Measurements from ENCODE around the gene ARMH1.
"Not testable (repeated sequence)": the region's sequence is repeated elsewhere in the genome, so short reads cannot be mapped to it uniquely, and the experiment has no call there.

ARMH1 gene

GRCh38 chr1:44695671-44696070 is 21.2 kb downstream of the ARMH1 start:
- DNase-seq (ENCODE audit: low read depth in 2 of 2), result no peak

GRCh38 chr1:44696101-44696500 is 21.6 kb downstream of the ARMH1 start:
- no peak for DNase-seq (ENCODE audit: low read depth in 2 of 2)

- DNase-seq (ENCODE audit: low read depth in 2 of 2), result no peak
These were observed 22.4 kb downstream of the ARMH1 start for GRCh38 chr1:44696789-44697345.

DNA sequence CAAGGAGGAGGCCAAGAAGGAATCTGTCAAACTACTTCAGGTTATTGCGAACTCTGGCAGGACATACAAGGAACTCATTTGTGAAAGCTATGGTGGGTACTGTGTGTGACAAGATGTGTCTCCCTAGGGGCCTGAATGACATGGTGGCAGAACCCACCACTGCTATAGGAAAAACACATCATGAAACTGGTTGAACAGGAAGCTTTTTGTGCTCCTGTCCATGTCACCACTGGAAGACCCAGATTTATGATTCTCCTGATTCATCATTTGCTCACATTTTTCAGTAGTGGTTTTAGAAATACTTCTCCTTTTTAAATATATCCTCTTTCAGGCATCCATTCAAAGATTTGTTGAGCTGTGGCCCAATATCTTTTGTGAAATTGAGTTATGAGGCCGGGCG is 23.6 kb downstream of the ARMH1 start:
- DNase-seq (ENCODE audit: low read depth in 2 of 2), result no peak

GRCh38 chr1:44699375-44699774 is 24.9 kb downstream of the ARMH1 start:
- not testable (repeated sequence) for DNase-seq (ENCODE audit: low read depth in 2 of 2)

DNA sequence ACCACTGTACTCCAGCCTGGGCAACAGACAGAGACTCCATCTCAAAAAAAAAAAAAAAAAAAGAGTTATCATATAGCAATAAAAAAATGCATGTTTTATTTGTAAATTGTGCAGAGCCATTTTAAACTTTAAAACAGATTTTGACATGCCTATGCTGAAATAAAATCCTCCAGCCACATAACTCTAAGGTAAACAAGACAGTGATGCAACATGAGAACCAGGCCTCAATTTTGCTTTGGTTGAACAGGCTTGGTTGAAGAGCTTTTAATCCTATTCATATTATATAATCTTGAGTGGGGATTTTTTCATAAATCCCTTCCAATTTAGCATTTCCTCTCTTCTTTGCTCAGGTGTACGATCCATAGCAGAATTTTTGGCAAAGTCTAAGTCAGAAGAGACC is 26.1 kb downstream of the ARMH1 start:
- no peak for DNase-seq (ENCODE audit: low read depth in 2 of 2)

- DNase-seq (ENCODE audit: low read depth in 2 of 2), result no peak
These were observed 26.6 kb downstream of the ARMH1 start for GRCh38 chr1:44701141-44701573.

GRCh38 chr1:44705470-44705869 is 31.0 kb downstream of the ARMH1 start:
- DNase-seq (ENCODE audit: low read depth in 2 of 2), result no peak

DNA sequence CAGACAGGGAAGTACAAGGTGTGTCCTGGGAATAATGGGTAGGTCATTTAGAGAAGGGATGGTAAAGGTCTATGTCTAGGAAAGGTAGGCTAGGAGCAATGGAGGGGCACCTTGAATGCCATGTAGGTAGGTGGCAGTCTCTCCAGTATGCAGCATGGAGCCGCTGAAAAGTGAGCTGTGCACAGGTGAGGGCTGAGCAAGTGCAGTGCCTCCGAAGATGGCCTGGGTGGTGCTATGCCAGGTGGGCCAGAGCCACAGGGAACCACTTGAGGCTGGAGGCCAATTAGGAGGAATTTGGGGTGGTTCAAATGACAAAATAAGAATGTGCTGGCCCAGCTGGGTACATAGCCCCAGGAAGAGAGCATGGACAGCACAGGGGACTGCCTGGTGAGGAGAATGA is 31.4 kb downstream of the ARMH1 start:
- DNase-seq (ENCODE audit: low read depth in 2 of 2), result no peak

DNA sequence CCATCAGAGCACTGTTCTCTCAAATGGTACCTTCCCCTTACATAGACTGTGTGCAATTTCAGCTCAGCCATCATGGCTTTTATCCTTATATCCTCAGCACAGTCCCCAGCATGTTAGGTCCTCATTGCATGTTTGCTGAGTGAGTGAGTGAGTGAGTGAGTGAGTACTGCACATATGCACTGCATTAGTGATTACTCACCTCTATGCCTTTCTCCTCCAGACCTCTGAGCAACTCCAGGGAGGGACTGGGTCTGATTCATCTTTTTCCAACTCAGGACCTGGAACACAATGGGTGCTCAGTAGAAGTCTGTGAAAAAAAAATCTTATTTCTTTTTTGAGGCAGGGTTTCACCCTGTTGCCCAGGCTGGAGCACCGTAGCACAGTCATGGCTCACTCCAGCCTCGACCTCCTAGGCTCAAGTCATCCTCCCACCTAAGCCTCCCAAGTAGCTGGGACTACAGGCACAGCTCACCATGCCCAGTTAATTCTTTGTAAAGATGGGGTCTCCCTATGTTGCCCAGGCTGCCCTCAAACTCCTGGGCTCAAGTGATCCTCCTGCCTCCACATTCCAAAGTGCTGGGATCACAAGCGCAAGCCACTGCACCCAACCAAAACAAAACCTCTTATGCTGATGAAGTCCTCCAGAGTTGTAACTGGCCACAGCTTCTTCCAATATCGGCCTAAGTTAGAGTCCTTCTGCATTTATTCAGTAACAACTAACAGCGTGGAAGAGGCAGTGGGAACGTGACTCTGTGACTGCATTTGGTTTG is 32.8 kb downstream of the ARMH1 start:
- no peak for DNase-seq (ENCODE audit: low read depth in 2 of 2)

- DNase-seq (ENCODE audit: low read depth in 2 of 2), result no peak
These were observed 33.7 kb downstream of the ARMH1 start for GRCh38 chr1:44707959-44708831.

DNA sequence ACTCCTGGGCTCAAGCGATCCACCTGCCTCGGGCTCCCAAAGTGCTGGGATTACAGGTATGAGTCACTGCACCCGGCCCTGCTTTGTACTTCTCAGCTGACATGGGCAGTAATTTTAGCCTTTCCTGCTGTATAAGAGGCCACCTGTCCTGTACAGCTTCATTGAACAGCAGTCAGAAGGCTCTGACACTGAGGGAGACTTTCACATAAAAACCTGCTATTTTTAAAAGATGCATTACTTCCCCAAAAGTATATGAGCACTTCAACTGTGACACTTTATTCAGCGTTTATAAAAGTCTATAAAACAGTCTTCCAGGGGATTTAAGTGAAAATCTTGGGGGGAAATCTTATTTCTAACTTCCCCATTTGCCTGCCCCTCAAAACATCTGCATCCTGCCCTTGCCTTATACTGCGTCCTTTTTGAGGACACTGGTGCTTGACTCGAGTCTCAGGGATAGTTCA is 38.8 kb downstream of the ARMH1 start:
- DNase-seq (ENCODE audit: low read depth in 2 of 2), result no peak

DNA sequence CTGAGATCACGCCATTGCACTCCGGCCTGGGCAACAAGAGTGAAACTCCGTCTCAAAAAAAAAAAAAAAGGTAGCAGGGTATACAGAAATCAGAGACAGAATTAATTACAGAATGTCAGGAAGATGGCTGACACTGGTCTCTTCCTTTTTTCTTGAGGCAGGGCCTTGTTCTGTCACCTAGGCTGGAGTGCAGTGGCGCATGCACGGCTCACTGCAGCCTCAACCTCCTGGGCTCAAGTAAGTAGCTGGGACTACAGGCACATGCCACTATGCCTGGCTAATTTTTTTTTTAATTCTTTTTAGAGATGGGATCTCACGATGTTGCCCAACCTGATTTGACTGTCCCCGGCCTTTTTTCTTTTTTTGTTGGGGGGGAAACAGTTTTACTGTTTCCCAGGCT is 40.0 kb downstream of the ARMH1 start:
- no peak for DNase-seq (ENCODE audit: low read depth in 2 of 2)

GRCh38 chr1:44714944-44715571 is 40.5 kb downstream of the ARMH1 start:
- DNase-seq (ENCODE audit: low read depth in 2 of 2), result no peak

DNA sequence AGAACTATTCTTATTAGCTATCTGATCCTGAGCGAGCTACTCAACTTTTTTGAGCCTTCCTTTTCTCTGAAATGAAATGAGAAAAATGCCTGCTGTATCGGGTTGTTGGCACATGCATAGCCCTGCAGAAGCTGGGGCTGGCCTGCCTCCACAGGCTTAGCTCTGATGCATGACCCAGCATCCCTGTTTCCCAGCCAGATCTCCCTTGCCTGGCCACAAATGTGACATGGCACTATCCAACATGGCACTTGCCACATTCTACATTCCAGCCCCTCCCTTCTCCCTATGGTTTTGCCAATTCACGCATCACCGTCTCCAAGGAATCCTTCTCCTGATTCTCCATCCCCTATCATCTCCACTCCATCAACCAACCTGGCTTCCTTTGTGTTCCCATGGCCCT is 42.6 kb downstream of the ARMH1 start:
- DNase-seq (ENCODE audit: low read depth in 2 of 2), result no peak

DNA sequence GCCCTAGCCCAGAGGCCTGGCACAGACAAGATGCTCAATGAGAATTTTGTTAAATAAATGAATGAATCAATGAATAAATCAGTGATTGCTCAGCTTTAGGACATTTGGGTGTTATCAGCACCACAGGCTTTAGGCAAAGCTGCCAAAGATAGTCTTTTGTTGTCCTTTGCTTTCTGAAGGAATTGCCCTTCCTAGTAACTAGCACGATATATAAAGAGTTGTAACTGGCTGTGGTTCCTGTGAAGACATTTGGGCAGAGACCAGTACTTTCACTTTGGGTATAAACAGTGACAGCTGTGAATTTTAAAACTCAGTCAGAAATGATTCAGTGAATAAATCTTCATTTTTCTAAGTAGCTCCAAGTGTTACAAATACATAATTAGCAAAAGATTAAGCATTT is 43.1 kb downstream of the ARMH1 start:
- no peak for DNase-seq (ENCODE audit: low read depth in 2 of 2)

DNA sequence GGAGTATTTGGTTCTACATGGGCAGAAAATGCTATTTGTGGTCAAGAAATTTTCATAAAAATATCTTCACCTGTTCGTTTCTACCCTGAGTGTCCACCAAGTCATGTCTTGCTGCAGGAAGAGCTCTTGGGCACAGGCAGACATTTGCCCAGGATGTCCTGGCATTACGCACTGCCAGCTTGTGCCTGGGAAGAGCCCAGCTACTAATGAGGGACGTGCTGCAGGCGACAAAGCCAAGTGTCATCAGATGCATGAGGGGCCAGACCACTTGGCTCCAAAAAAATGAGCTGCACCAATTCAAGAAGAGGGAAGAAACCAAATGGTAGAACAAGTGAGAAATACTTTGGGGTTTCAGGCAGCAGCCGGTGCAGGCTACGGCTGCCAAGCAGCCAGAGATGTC is 43.6 kb downstream of the ARMH1 start:
- no peak for DNase-seq (ENCODE audit: low read depth in 2 of 2)

- DNase-seq (ENCODE audit: low read depth in 2 of 2), result no peak
These were observed 44.8 kb downstream of the ARMH1 start for GRCh38 chr1:44719318-44719717.

DNA sequence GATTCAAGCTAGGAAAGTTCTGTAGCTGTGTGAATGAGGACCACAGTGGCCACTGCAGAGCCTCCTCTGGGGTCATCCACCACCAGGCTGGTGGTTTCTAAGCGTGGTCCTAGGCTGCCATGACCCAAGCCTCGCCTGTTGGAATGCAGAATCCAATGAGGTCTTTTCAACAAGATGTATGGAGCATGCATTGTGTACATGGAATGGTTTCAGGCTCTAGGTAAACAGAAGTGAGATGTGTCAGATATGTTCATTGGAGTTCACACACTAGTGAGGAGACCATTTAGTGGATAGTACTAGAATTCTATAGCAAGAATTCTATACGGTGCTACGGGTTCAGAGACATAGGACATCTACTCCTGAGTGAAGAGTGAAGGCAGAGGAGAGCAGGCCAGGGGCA is 45.8 kb downstream of the ARMH1 start:
- no peak for DNase-seq (ENCODE audit: low read depth in 2 of 2)

DNA sequence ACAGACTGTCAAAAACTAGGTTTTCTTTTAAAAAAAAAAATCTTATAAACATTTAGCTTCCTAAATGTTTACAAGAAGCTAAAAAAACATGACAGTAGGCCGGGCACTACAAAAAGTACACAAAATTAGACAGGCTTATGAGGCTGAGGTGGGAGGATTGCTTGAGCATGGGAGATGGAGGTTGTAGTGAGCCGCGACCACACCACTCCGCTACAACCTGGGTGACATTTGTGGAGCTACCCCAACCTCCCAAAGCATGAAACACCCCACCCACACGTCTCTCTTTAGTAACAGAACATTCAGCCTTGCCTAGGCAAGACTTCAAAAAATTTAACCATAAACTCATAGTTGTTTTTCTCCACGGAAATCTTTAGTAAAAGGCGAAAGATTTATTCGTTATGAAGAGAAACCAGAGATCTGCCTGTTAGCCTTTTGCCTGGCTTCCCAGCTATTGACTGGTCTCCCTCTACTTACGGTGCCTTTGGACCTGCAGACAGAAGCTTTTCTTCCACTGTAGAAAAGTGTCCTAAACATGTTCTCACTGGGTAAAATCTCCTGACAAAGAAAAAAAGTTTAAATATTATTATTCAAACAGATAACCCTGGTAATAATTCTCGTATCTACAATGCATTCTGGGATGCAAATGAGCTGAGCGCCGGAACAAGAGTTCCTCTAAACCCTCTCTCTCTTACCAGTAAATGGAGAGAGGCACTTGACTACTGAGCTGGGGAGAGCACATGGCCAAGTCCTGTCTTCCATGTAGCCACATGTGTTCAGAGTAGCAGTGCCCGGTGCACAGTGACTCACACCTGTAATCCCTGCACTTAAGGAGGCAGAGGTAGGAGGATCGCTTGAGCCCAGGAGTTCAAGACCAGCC is 47.2 kb downstream of the ARMH1 start:
- DNase-seq (ENCODE audit: low read depth in 2 of 2), result no peak

DNA sequence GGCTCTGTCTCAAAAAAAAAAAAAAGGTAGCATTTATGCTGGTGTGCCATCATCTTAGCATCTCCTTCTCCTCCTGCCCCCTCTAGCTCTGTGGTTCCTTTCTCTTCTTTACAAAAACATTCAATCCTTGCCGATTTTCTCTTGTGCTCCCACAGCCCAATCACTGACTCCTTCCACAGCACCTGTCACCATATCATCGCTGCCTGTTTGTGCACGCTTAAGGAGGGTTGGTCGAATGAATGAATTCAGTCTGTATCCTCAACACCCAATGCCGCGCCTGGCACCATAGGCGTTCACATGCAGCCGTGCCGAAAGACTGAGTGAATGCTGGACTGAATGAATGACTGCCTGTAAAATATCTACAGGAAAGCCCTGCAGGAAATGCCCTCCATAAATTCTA is 48.5 kb downstream of the ARMH1 start:
- DNase-seq (ENCODE audit: low read depth in 2 of 2), result no peak
